Measurements from ENCODE around the gene GALNT16.
A peak's percentile ranks its signal among the peaks of the same experiment; 100 is the strongest.

Gene GALNT16

DNA sequence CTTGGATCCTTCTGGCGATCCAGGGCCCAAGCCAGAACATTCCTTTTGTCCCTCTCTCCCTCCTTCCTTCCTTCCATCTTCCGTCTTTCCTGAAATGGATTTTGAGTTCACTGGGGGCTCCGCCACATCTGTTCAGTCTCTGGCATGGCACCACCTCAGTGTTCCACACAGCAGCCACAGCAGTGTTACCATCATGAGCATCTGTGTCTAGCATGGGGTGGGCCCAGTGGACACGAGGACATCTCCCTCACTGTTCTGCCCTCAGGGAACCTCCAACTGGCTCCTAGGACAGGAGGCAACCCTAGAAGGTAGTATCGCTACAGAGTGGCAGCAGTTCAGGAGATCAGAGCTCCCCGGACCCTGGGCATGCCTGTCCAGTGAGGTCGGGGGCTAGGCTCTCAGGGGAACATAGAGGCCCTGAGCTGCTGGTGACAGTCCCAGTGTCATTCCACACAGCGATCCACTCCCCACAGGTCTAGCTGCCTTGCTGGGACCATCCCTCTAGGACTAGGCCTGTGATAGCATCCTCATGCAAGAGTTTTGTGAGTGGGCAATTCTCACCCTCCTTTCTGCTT is 59.0 kb downstream of the GALNT16 start:
- DNase-seq: no peak

DNA sequence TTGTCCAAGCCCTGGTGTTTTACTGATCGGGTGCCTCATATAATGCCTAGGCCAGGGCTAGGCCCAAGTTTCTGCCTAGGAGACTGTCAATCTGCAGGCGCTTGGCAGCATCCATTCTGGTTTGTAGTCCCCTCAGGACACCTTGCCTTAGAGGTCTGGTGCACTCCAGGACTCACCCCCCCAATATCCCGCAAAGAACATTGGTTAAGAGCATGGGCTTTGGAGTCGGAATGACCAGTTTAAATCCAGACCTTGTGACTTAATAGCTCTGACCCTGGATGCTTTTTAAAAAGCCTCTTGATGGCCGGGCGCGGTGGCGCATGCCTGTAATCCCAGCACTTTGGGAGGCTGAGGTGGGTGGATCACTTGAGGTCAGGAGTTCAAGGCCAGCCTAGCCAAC is 60.0 kb downstream of the GALNT16 start:
- DNase-seq: no peak

DNA sequence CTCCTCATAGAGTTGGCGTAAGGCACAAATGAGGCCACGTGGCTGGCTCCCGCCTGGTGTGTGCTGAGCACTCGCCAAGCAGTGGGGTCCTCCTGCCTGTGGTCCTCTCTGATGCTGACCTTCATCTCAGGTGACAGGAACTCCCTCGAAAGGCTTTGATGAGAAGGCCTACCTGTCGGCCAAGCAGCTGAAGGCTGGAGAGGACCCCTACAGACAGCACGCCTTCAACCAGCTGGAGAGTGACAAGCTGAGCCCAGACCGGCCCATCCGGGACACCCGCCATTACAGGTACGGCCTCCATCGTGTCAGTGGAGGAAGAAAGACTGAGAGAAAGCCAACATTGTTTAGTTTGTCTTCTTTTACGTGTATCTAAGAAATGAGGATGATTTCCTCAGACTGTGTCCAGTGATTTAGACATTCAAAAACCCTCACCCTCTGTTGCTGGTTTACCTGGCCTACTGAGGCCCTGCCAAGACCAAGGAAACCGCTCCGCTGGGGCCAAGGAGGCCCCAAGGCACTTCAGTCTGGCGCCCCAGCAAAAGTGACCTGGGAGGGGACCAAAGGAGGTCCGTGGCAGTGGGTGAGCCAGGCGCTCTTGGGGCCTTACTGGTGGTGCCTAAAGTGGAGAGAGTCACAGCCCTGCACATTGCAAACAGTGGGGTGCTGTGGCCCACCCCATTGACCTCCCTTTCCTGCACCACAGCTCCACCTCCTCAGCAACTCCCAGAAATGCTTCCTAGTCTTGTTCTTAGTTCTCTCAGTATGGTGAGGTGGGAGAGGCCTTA is 60.8 kb downstream of the GALNT16 start:
- DNase-seq: no peak

DNA sequence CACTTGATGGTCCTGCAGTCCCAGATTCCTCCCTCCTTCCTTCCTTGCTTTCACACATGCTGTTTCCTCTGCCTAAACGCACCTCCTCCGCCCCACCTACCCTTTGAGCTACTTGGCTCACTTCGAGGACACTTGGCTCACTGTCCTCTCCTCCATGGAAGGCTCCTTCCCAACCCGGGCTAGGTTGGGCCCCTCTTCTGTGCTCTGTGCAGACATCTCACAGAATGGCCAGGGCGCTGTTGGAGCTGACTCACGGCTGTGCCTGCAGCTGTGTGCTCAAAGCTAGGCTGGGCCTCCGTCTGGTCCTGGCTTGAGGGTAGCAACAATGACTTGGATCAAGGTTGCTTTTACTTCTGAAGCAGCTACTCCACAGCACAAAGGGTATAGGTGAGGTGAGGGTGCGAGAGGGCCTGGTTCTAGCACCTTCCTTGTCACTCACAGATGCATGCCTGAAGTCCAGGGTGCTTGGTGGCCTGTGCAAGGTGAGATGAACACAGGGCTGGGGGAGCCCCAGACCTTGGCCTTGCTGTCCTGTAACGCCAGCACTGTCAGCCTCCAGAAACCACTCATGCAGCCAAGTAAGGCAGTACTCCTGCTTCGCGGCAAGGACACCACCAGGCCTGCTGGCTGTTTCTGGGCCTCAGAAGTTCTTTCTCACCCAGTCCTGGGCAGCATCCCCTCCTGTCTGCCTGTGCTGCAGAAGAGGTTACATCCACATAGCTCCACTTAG is 61.8 kb downstream of the GALNT16 start:
- DNase-seq: peak; percentile 6

DNA sequence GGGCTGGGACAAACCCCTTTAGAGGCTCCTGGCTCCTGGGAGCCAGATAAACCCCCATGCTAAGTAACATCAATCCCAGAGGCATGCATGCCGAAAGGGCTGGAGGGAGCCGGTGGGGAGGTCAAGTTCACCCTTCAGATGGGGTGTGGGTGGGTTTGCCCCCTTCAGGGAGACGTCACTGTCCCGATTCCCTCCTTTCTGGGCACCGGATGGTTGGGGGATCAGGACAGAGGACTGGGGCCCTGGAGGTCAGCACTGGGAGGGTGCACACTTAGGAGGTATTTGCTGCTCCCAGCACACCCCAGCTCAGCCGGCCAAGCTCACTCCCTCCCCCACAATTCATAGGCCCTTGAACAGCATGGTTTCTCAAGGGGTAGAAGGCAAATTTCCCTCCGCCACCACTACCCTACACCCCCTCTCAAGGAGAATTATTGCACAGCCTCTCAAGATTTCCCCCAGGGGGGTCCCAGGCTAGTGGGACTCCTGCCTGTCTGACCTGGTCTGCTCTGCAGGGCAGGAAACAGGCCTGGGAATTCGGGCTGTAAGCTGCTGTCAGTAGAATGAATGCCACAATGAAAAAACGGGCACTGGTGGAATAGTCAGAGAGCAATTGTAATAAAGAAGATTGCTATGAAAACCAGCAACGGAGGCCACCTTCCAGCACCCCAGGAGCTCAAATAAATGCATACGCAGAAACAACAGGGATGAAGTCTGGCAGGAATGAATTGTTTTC is 63.5 kb downstream of the GALNT16 start:
- no peak for DNase-seq

DNA sequence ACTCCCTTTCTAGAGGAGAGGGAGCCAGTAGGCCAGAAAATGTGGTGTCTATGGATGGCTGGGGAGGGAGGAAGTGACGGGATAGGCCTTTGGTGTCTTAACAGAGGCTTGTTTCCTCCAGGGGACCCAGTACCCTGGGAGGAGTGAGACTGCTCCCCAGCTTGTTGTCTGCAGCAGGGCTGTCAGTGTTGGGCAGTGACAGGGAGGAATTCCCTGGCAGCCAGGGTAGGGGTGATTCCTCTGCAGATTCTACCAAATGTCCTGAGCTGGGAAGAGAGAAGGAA is 64.0 kb downstream of the GALNT16 start:
- DNase-seq: no peak

DNA sequence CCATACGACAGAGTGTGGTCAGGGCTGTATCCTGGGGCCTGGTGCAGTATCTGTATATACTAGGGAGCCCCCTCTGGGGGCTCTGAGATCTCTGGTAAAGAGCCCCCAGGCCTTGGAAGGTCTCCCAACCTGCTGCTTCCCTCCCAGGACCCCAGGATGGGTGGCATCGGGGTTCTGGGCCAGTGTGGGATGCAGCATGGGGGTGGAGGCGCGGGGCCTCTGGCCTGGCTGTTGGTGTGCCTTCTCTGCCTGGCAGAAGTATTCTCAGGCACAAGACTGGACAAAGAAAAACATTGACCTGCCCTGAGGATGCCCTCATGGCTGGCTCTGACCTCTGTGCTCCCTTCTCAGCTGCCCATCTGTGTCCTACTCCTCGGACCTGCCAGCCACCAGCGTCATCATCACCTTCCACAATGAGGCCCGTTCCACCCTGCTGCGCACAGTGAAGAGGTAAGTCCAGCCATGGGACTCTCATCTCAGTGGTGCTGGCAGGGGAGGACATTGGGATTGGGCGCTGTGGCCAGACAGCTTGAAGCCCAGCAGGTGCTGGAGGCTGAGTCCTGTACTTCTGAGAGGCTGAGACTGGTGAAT is 64.5 kb downstream of the GALNT16 start:
- no peak for DNase-seq

DNA sequence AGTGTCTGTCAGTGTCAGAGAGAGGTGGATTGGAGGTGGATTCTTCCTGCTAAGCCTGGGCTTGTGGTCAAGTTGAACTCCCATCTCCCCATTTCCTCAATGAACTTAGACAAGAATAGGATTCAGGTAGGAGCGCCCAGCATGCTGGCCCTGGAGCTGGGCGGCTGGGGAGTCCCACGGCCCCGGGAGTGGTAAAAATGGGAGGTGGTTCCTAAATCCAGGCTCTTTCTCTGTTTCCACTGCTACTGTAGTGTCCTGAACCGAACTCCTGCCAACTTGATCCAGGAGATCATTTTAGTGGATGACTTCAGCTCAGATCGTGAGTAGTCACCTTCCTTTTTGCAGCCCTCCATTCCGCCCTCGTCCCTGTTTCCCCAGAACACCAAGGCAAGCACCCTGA is 65.1 kb downstream of the GALNT16 start:
- DNase-seq: no peak

DNA sequence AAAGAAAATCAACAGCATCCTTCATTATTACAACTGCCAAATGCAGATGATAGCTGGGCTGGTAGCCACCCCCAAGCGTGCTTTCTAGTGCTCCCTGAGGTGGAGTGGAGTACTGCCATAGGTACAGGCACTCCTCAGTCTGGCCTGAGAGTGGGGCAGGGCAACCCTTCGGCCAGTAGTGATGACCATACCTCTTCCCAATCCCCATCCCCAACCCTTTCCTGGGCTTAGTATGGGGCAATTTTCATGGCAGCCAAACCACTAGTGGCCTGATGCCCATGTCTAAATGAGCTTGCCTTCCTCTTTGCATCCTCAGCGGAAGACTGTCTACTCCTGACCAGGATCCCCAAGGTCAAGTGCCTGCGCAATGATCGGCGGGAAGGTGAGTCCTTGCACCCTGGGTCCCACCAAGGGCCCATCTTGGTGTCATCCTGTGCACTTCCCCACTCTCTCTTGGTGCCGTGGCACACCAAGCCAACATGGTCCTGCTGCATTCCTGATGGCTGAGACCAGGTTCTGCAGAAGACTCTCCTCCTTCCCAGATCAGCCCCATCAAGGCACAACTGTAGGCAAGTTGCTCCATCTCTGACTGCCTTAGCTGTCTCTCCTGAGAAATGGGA is 65.8 kb downstream of the GALNT16 start:
- no peak for DNase-seq

DNA sequence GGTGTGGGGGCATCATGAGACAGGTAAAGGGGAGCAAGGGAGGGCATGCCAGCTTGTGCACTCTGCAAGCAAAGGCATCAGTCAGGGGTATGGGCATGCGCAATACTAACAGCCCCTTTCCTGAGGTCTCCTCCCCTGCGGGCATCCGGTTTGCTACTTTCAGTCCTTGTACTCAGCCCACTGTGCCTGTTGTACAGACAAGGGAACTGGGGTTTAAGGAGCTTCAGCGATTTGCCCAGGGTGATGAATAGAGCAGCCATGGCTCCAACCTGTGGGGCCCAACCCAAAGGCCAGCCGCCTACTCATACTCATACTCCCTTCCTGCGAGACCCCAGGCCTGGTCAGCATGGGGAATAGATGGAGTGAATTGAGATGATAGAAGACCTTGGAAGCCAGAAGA is 66.7 kb downstream of the GALNT16 start:
- DNase-seq: no peak

DNA sequence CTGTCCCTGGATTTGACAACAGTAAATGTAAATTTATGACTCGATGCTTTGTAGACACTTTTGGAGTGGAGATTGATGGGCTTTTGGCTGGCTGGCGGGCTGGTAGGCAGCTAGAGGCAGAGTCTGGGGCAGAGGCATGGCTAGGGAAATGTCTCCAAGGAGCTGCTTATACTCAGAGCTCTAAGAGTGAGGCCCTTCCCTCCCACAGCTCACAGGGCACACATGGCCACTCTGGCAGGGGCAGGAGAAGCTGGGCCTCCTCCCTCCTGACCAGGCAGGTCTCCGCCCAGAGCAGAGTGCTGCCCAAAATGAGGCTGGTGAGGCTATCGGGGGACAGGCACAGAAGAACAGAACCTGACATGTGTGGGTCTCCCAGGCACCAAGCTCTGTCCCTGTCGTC is 67.5 kb downstream of the GALNT16 start:
- DNase-seq: no peak

DNA sequence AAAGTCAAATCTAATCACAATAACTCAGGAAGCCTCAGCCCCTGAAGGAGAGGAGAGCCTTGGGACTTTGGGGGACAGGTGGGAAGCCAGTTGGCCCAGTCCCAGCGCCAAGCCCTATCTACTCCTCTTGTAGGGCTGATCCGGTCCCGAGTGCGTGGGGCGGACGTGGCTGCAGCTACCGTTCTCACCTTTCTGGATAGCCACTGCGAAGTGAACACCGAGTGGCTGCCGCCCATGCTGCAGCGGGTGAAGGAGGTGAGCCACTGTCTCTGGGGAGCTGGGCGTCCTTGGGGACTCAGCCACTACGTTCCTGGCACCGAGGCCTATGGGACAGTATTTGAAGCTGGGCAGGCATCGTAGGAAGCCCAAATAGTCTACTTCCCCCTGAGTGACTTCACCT is 68.4 kb downstream of the GALNT16 start:
- DNase-seq: no peak

DNA sequence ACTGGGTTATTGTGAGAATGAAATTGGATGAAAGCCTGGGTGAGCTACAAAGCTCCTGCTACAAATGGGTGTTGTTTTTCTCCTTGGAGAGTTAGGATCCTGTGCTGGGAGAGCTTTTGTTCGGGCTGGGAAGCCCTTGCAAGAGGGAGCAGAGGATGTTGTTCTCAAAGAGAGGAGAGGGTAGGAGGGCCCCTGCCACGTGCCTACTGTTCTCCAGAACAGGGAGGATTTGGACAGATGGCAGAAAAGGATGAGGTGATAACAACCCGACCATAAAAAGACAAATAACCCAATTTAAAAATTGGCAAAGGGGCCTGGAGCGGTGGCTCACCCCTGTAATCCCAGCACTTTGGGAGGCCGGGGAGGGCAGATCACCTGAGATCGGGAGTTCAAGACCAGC is 68.8 kb downstream of the GALNT16 start:
- DNase-seq: no peak

DNA sequence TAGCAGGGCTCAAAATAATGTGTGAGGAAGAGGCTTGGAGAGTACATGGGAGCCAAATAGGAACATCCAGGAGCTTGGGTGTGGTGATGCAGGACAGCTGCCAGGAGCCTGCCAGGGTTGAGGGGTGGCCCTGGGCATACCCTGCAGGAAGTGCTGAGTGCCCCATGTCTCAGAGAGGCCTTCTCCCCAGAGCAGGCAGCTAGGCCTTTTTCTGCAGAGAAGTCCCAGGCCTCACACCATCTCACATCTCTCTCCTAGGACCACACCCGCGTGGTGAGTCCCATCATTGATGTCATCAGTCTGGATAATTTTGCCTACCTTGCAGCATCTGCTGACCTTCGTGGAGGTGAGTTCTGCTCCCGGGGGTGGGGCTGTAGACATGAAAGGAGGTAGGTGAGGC is 71.2 kb downstream of the GALNT16 start:
- no peak for DNase-seq

DNA sequence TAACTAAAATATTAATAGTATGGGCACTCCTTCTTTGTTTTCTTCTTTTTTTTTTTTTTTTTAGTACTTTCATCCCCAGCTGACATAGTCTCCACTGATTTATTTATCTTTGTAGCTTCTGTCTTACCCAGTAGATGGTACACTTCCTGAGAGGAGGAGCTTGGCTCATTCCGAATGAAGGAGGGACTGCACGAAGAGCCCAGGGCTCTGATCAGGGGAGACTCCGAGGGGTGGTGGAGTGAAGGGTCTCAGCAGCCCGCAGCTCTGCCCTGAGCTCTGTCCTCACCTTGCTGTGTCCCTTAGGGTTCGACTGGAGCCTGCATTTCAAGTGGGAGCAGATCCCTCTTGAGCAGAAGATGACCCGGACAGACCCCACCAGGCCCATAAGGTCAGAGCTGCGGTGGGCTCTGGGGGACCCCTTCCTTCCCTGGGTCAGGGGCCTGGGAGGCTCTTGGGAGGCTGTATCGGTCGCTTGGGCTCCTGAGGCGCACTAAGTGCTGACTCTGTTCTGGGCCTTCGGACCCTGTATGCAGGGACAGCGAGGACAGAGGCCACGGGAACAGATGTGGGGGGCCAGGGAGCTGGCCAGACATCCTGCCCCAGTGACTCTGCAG is 72.9 kb downstream of the GALNT16 start:
- no peak for DNase-seq

DNA sequence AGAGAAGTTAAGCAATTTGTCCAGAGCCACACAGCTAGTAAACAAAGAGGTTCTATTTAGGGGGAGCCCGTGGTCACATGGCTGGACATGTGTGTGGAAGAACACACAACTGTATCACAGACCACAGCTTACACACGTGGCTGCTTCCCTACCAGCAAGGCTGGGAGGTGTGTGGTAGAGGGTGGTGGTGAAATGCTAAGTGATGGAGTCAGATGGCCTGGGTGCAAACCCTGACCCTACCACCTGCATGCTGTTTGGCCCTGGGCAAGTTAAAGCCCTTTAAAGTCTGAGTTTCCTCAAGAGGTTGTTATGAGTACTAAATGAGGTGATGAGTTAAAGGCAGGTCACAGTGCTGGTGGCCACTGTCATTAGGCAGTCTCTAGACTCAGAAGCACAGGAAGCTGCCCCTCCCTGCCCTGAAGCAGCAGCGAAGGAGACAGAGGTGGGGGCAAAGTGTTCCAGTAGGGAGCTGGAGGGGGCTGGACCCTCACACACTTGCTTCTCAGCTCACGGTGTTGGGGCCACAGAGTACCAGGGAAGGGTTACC is 73.9 kb downstream of the GALNT16 start:
- DNase-seq: no peak

DNA sequence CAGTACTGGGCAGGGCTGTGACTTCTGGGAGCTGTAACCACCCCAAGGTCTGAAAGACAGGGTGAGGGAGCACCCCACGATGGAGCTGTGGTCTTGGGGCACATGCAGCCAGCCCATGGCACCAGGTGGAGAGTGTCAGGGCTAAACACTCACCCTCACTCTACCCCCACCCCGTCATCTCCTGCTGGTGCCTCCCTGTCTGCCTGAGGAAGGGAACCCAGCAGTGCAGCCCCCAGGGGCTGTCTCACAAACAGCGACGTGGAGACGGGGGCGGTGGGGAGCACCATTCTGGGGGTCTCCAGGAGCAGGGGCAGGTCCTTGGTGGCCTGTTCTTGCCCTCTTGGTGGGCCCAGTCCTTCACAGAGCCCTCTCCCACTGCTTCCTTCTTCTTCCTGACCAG is 74.6 kb downstream of the GALNT16 start:
- DNase-seq: no peak

DNA sequence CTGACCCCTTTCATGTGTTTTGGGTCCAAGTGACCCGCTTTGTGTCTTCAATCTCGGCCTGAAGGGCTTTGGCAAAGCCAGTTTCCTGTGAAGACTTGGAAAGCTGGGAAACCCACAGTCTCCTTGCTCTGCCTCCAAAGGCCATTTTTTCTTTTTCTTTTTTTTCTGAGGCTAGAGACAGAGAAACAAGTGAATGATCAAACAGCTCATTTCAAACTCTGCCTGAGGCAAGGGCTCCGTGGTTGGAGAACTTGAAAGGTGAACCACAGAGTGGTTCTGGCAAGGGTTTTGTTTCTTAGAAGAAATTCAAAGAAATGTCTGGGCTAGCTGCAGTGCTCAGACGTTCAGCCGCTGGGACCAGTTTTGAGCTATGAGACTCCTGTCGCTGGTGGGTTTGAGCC is 75.4 kb downstream of the GALNT16 start:
- DNase-seq: no peak

DNA sequence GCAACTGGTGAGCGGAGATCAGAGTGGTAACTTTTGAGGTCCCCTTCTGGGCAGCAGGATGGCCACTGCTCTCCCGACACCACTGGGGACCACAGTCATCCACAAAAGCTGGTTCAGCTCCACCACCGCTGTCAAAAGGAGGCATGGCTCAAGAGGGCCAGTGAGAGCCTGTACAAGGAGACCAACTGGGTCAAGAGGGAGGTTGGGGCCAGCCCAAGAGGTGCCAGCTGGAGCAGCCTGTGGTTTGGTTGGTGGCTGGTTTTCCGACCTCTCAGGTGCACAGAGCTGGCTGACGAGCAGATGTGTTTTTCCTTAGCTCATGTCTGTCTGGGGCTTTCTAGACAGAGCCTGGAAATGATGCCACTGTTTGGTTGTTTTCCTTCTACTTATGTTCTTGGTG is 78.0 kb downstream of the GALNT16 start:
- DNase-seq: no peak

DNA sequence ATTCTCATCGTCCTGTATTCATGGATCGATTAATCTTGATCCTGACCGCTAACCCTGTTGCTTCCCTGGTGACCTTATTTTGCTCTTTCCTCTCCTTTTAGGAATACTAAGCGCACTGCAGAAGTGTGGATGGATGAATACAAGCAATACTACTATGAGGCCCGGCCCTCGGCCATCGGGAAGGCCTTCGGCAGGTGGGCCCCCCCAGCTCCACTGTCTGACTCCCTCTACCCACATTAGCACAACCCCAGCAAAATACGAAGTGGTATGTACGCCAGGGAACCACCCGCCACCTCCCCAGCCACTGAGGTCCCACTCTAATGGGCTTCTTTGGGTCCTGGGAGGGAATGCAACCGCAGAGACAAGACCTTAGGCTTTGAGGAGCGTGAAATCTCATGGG is 79.5 kb downstream of the GALNT16 start:
- no peak for DNase-seq

DNA sequence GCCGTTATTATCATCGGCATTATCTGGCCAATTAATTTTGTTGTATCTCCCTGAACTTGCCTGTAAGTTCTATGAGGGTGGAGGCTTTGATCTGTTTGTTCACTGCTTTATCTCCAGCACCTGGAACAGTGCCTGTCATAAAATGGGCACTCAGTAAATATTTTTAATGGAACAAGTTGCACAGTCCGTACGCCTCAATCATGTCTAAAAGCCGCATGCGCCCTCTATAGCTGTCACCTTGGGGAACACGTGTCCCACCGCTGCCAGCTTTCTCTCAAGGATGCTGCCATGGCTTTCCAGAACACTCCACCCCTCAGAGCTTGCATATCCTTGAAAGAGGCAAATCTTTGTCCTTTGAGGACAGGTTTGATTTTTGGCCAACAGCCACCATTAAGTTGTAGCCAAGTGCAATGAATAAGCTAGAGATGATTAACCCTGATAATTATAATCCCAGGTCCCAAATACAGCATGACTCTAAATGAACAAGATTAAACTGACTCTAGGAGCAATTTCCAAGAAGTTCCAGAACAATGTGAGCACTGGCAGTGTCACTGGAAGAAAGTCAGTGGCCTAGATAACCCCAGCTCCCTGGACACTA is 83.1 kb downstream of the GALNT16 start:
- DNase-seq: no peak

DNA sequence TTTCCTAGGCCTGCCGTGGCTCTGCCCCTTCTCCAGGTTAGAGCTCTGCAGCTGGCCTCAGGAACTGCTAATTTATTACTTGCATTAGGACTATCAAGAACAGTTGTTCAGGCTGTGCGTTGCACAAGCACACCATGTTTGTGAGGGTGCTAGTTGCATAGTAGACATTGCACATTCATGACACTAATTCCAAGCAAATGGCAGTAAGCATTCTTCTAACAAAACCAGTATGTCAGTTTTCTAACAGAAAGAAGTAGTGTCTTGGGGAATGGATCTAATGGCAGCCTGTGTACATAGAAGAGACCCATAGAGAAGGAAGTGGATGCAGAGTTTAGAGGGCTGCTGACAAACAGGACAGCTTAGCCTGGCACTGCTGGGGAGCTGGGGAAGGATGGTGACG is 84.2 kb downstream of the GALNT16 start:
- DNase-seq: no peak

All from fibroblast of skin of right quadriceps (primary cell).